ENCODE results near the gene SIAH2. TPM values are rescaled to one million over a fixed set of nuclear protein-coding genes. Genes with fewer than 3 reads are reported as not detected.

SIAH2 gene
- total RNA-seq, 6 donors from 2014 or later: 17.6 to 45.0 (median 31.7) TPM

DNA sequence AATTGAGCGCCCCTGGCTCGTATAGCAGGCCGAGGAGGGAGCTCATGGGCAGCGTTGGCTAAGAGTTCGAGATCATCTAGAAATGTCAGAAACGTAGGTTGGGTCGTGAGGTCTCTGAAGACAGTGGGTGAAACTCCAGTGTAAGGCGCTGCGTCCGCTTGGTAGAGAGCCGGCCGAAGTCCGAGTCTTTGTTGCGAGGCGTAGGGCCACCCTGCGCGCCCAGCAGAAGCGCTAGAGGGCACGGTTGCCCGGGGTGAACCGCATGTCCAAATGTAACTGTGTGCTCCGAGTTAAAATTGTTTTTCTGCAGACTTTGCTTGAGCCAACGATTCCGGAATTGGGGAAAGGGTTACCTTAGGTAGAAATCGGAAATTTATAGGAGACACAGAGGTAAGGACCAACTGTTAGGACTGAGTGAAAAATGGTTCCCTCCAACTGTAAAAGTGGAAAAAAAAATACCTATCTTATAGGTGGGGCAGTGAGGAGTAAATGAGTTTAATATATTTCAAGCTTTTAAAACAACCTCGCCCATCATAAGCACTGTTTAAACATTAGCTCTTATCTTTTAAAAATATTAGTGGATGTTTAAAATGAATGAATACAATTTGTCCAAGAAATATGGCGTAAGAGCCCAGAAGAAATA is 993 bp upstream of the SIAH2 start:
- Histone ChIP-seq H3K4me1 (peaks cover 27 to 29% (median 28%) of the 10 kb centered on the region in 4 donors), H3K4me3 (peak overlapping the region; percentile 66 to 85 (median 72)), H3K27ac (peak overlapping the region; percentile 93 to 98 (median 98)), H3K27me3 (no peaks in the 10 kb centered on the region), H3K9me3 (no peaks in the 10 kb centered on the region), H3K36me3 (peaks cover 0 to 4% (median 0%) of the 10 kb centered on the region in 4 donors)
- ATAC-seq (ENCODE audit: low FRiP score in 2 of 2): peak; percentile 74 to 87
- peak; percentile 76 to 89 for DNase-seq
- WGBS, 2 donors: 4% methylated on average over 25 to 27 of the region's 27 CpGs
- TF ChIP-seq EP300 (IDR thresholded peaks at IDR 0.05) (no peak), POLR2A (IDR thresholded peaks at IDR 0.05) (no peak), CTCF (IDR thresholded peaks at IDR 0.05) (peak; percentile 46 to 64 (median 50)), POLR2AphosphoS5 (IDR thresholded peaks at IDR 0.05) (no peak)

DNA sequence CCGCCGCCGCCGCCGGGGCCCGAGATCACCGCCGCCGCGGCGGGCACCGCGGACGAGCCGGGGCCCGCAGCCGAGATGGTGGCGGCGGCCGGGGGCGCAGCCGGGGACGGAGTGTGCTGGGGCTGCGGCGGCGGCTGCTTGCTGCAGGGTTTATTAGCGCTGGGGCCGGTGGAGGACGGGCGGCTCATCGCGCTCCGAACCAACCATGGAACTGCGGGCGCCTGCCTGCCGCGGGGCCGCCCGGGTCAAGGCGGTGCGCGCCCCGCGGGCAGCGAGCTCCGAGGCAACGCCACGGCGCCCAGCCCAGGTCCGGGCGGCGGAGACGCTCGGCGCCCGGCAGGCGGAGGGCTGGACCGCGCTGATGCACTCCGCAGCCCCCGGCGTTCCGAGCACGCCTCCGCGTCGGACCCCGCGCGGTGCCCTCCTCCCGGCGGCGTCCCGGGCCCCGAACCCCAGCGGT is 277 bp downstream of the SIAH2 start:
- no peak for ATAC-seq (ENCODE audit: low FRiP score in 2 of 2)

GRCh38 chr3:150761831-150762661 is 923 bp downstream of the SIAH2 start:
- Histone ChIP-seq H3K9me3 (no peaks in the 10 kb centered on the region), H3K27ac (peak overlapping the region; percentile 93 to 98 (median 98)), H3K36me3 (peaks cover 0 to 5% (median 0%) of the 10 kb centered on the region in 4 donors), H3K27me3 (no peaks in the 10 kb centered on the region), H3K4me3 (peak overlapping the region; percentile 66 to 87 (median 78)), H3K4me1 (peaks cover 30 to 42% (median 35%) of the 10 kb centered on the region in 4 donors)
- peak in 1 of 2 donors; percentile 62 for TF ChIP-seq POLR2AphosphoS5 (IDR thresholded peaks at IDR 0.05)
- peak in 2 of 4 donors; percentile 73 to 75 for TF ChIP-seq POLR2A (IDR thresholded peaks at IDR 0.05)
- no peak for TF ChIP-seq CTCF (IDR thresholded peaks at IDR 0.05)
- DNase-seq (peak; percentile 41 to 77), ATAC-seq (ENCODE audit: low FRiP score in 2 of 2) (peak; percentile 1 to 19)
- WGBS, 2 donors: 0% methylated on average over 39 to 48 of the region's 48 CpGs

More for the DNA sequence above, 277 bp downstream of the SIAH2 start:
- peaks cover 27 to 37% (median 33%) of the 10 kb centered on the region in 4 donors for H3K4me1 ChIP-seq
- H3K9me3 ChIP-seq: no peaks in the 10 kb centered on the region
- no peaks in the 10 kb centered on the region for H3K27me3 ChIP-seq
- 0% methylated on average over 8 of the region's 76 CpGs; no CpG with 5 or more reads in 1 of the 2 donors for WGBS, 2 donors
- peak overlapping the region; percentile 66 to 87 (median 78) for H3K4me3 ChIP-seq
- TF ChIP-seq POLR2AphosphoS5 (IDR thresholded peaks at IDR 0.05) (no peak), EP300 (IDR thresholded peaks at IDR 0.05) (no peak), CTCF (IDR thresholded peaks at IDR 0.05) (peak in 2 of 6 experiments; percentile 45 to 60), POLR2A (IDR thresholded peaks at IDR 0.05) (peak in 1 of 4 donors; percentile 96)
- DNase-seq: no peak
- peak overlapping the region; percentile 93 to 98 (median 98) for H3K27ac ChIP-seq
- H3K36me3 ChIP-seq: peaks cover 0 to 5% (median 0%) of the 10 kb centered on the region in 4 donors

- H3K4me1 ChIP-seq: peaks cover 39 to 56% (median 48%) of the 10 kb centered on the region in 4 donors
- H3K27me3 ChIP-seq: no peaks in the 10 kb centered on the region
- no peaks in the 10 kb centered on the region for H3K9me3 ChIP-seq
- peak overlapping the region; percentile 6 to 85 (median 68) for H3K4me3 ChIP-seq
- no peak for DNase-seq
- ATAC-seq (ENCODE audit: low FRiP score in 2 of 2): no peak
- TF ChIP-seq POLR2AphosphoS5 (IDR thresholded peaks at IDR 0.05) (no peak), CTCF (IDR thresholded peaks at IDR 0.05) (no peak), POLR2A (IDR thresholded peaks at IDR 0.05) (no peak), EP300 (IDR thresholded peaks at IDR 0.05) (no peak)
- WGBS, 2 donors: 52% methylated on average over 6 of the region's 6 CpGs
- H3K27ac ChIP-seq: peak overlapping the region; percentile 19 to 63 (median 42)
- peaks cover 0 to 5% (median 0%) of the 10 kb centered on the region in 4 donors for H3K36me3 ChIP-seq
Observed at GRCh38 chr3:150760431-150761200, 2.4 kb downstream of the SIAH2 start.
